NCI-H1930 (cell line): Measurements from ENCODE around the gene EPN2.

Source experiments
- DNase-seq, 2 experiments: peaks; one replicate each; lab custom pipeline; 2025; lab: John Stamatoyannopoulos, UW

Gene EPN2

DNA sequence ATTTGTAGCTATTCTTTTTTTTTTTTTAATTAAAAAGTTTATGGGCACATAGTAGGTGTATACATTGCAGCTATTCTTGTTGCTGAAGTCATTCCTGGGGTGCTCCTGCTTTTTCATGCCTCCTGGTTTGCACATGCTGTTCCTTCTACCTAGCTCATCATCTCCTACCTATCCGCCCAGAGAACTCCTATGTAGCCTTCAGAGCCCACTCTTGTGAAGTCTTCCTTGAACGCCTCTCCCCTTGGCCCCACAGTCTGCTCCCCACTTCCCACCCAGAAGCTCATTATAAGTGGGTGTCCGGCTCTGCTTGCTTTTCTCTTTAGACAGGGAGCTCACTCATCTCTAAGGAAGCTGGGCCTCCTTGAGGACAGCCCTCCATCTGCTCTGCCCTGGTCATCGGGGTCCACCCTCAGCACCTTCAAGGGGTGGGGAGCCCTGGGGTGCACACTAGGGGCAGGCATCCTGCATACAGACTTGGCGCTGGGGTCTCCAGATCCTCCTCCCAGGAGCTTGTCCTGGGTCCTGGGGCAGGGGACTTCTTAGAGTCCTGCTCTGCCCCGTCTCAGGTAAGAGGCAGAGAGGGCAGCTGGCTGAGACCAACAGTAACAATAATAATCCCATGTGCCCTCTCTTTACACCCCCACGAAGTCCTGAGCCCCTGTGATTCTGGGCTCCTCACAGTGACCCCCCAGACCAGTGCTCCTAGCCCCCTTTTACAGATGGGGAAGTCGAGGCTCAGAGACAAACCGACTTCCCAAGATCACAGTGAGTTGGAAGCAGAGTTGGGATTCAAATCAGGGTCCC is 128.9 kb downstream of the EPN2 start:
- DNase-seq: no peak

DNA sequence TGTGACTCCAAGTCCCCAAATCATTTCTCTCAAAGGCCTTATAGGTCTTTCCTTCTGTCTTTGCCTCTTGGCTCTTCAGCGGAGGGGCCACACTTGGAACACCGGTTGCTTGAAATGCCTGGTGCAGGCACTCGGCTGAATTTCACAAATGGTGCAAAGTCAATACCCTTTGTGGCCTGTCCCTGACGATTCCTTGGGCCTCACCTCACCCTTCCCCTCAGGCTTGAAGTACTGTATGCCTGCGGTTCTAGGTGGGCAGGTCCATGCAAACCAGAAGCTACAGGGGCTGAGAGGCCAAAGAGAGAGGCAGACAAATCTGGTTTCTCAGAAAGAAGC is 129.4 kb downstream of the EPN2 start:
- no peak for DNase-seq

DNA sequence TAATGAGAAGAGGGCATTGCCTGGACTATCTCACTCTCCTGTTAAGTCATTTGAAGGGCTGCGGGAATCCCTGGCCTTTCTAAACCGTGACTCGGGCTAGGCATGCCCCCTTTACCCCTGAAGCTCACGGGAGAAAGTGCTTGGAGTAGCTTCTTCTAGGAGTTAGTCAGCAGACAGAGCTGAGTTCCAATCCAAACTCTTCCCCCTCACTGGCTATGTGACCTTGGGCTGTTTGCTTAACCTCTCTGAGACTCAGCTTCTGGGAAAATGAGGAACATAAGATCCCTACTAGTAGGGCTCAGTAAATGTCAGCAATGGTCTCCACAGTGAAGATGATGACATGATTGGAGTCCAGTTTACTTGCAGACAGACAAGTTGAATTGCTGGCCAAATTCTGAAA is 131.1 kb downstream of the EPN2 start:
- no peak for DNase-seq

DNA sequence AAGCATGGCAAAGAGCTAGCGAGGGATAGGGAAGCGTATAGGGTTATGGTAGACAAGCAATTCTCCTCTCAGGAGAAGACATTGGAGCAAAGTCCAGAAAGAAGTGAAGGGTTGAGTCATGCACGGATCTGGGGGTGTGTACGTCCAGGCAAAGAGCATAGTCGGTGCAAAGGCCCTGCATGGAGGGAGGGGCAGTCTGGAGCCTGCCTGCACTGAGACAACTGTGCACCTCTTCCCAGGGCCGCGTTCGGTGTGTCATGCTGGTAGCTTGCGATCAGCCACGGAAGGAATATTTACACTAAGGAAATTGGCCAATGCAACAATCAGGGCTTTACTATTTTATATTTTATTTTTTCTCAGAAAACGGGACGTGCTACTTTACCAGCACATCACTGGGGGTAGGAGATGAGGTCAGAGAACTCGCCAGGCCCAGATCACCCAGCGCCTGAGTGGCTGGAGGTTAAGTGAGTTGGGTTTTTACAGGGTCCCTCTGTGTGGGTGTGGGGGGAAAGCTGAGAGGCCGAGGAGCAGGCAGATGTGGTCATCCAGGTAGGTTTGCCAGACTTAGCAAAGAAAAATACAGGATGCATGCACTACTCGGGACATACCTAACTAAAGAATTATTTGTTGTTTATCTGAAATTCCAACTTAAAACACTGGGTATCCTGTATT is 132.1 kb downstream of the EPN2 start:
- DNase-seq: no peak

DNA sequence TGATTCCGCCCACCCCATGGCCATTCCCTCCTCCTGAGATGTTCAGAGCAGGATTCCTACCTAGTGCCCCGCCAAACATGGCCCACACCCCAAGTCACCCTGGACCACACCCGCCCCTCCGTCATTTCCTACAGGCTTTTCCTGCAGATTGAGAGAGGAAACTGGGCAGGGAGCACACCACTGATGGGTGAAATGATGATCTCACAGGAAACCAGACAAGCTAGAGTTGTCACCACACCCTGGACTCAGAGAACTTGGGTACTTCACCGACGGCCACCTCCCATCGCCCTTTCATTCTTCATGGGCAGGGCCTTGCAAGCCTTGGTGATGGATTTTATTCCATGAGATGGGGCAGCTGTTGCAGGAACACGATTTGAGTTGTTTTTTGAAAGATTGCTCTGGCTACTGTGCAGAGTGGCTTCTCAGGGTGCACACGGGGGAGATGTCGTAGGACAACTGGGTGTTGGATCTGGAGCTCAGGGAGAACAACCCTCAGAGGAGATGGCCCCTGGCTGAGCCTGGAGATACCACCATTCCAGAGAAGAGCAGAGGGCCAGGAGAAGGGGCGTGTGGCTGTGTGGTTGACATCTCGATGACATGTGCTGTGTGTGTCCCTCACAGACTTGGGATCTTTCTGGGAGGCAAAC is 132.8 kb downstream of the EPN2 start:
- DNase-seq: no peak

DNA sequence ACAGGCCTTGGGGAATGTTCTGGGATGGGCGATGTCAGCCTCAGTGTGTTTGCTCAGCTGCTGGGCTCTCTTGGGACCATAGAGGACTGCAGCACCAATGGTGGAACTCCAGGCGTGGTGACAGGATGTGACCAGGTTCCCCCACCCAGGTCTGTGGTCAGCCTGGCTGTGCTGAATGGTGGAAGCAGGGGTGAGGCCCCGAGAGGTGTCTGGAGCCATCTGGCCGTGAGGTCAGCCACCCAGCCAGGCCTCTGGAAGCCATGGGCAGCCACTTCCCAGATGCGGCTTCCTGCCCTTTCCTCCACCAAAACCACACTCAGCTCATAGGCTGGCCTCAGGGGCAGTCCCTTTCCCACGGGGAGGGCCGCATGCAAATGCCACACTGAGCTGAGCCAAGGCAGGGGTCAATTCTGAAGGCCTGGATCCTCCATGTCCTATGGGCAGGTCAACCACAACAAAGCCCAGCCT is 133.4 kb downstream of the EPN2 start:
- no peak for DNase-seq

DNA sequence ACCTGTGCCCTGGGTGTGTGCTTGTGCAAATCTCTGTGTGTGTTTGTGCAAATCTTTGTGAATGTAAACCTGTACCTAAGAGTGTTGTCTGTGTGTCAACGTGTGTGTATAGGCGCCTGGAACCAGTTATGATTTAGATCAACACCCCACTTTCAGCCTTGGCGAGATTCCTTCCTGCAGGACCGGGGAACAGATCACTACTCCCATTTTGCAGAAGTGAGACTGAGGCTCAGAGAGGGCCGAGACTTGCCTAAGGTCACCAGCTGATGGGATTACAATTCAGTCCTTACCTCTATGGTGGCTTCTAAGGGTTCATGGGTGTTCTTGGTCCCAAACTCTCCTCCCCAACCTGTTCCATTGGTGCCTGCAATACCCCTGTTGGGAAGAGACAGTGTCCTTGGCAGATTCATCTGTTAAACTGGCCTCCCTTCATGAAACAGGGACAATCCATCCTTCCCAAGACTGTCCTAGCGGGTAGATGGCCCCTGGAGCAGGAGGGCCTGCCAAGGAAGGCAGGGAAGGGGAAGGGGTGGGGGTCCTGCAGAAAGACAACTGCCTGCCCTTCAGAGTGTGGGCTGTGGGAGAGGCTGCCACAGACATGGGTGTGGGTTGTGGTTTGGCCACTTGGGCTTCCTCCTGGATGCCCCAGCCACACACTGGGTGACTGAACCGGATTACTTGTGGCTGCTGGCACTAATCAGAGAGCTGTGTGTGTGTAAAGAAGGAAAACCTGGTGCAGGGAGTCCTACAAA is 134.3 kb downstream of the EPN2 start:
- no peak for DNase-seq

DNA sequence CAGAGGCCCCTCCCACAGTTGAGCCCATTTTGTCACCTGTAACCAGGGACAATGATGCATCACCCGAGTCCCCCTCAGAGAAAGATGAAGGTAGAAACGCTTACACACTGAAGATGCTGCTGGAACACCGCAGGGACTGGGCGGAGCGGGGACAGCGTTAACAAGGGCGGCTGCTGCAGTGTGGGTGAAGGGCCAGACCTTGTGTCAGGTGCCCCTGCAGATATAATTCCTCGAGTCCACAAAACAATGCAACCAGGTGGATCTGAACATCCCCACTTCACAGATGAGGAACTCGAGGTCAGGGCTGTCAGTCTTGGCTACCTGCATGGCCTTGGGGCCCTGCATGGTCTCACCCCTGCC is 134.8 kb downstream of the EPN2 start:
- no peak for DNase-seq

DNA sequence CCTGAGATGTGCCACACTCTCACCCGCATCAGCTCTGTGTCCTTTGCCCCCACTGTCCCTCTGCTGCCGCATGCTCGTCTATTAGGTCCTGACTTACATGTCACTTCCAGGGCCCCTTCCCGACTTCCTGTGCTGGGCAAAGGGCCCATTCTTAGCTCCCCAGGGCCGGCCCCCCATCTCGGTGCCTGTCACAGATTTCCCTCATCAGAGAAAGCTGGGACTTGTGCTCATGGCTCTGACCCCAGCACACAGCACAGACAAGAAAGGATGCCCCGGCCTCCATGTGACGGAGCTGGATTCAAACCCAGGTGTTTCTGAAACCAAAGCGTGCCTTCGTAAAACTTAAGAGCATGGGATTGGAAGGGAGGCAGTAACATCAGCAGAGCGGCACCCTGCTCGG is 135.3 kb downstream of the EPN2 start:
- DNase-seq: no peak

DNA sequence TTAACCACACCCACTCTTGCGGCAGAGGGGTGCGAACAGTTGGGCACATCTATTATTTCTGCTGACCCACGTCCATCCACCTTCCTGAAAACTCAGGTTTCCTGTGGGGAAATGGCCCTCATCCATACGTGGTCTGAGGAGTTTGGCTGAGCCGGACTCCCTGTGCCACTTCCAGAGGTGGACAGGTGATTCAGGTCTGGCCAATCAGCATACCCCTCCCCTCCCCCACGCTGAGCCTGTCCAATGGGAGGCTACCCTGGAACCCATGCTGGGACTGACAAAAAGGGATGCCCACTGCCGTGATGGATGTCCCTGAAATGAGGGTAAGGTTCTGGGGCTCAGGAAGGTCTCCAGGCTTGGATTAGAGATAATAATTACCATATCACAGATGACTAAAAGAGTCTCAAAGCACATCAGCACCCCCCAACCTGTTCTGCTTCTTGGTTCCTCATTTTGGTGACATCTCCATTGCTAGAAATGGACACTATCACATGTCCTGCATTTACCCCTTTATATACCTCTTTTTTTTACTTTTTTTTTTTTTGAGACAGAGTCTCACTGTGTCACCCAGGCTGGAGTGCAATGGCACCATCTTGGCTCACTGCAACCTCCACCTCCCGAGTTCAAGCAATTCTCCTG is 135.8 kb downstream of the EPN2 start:
- DNase-seq: no peak

DNA sequence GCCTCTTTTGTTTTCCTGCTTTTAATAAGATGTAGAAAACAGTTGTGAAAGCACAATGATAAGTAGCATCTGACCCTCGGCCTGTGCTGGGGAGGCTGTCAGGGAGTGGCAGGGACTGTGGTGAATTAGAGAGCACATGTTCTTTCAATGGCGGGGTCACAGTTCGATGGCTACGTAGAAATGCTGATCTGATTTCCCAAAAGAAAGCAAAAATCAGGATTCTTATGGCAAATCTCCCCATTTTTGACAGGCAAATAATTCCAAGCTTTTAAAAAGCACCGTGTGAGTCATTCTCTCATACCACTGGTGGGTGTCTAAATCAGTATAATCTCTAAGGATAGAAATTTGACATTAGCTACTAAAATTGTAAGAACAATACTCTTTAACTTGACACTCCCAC is 137.0 kb downstream of the EPN2 start:
- no peak for DNase-seq

DNA sequence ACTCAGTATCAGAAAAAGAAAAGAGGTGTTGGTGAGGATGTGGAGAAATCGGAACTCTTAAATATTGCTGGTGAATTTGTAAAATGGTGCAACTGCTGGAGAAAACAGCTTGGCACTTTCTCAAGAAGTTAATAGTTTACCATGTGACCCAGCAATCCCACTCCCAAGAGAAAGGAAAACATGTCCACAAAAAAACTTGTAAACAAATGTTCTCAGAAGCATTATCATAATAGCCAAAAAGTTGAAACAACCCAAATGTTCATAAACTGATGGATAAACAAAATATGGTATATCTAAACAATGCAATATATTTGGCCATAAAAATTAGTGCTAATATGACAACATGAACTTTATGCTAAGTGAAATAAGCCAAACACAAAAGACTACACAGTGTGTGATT is 138.6 kb downstream of the EPN2 start:
- DNase-seq: no peak

DNA sequence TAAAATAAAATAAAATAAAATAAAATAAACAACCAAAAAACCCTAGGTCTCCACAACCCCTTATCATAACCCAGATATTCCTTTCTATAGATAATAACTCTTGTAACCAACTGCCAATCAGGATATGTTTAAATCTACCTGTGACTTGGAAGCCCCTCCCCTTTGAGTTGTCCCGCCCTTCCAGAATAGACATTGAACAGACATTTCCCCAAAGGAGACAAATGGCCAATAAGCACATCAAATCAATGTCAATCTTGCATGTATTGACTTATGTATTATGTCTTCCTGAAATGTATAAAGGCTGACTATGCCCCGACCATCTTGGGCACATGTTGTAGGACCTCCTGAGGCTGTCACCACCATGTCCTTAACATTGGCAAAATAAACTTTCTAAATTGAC is 139.6 kb downstream of the EPN2 start:
- DNase-seq: no peak

DNA sequence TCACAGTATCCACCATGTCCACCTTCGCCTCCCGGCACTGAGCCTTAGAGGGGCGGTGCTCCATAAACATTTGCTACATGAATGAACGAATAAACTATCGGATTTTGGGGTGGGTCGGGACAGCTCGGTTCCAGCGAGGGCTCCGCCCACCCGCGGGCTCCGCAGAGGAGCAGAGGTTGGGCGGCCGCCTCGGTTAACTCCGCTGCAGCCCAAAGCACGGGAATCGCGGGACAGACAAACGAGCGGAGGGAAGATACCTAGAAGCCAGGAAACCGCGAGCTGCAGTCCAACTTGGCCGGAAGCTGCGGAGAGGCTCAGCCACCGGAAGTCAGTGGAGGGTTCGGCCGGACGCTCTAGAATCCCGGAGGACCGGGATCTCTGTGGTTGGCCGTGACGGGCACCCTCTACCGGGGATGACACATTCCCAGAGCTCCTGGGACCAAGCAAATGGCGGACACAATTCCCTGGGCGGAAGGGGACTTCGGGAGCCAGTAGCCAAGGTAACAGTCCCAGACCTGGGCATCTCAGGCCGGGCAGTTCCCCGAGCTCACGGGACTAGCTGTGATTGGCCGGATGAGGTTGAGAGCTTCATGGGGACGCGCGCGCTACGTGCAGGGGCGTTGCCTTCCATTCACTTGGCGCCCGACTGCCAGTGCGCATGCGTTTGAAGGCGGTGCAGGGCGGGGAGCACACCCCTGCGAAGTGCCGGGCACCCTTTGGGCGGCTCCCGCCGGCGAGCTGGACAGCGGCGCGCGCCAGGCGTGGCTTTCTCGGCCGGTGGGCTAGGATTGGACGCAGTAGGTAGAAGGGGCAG is 140.6 kb downstream of the EPN2 start:
- peak; percentile 96 to 98 for DNase-seq

DNA sequence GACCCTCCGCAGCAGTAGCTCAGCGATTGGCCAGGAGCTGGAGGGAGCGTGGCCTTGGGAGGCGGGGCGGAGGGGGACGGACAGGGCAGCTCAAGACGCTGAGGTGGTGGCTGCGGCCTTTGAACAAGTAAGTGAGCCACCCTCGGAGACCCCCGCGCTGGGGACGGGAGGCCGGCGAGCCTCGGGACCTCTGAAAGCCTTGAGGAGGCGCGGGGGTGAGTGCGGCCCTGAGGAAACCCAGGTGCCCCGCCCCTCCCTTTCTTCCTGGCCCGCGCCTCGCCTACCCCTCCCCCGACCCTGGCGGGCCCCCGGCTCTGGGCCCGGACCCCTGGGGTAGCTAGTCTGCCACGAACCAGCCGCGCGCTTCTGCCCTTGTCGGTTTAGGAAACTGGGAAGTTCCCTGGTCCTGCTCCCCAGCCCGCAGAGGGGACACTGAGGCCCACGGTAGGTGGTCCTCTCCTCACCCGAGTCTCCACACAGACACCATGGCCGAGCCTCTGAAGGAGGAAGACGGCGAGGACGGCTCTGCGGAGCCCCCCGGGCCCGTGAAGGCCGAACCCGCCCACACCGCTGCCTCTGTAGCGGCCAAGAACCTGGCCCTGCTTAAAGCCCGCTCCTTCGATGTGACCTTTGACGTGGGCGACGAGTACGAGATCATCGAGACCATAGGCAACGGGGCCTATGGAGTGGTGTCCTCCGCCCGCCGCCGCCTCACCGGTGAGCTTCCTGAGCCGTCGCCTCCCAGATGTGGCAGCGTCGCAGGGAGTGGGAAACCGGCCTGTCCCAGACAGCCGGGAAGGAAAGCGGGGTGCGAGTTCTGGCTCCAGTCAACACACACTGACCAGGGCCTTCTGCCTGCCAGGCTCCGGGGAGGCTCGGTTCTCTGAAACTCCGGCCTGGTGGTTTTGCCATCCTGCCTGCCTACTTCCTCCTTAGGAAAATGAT is 141.5 kb downstream of the EPN2 start, which contains the start of gene MAPK7:
TSS of gene MAPK7 (plus strand) at position 83 of the 945 bp plus-strand sequence. CDS start at position 486, 403 bp downstream.
- no peak for DNase-seq

DNA sequence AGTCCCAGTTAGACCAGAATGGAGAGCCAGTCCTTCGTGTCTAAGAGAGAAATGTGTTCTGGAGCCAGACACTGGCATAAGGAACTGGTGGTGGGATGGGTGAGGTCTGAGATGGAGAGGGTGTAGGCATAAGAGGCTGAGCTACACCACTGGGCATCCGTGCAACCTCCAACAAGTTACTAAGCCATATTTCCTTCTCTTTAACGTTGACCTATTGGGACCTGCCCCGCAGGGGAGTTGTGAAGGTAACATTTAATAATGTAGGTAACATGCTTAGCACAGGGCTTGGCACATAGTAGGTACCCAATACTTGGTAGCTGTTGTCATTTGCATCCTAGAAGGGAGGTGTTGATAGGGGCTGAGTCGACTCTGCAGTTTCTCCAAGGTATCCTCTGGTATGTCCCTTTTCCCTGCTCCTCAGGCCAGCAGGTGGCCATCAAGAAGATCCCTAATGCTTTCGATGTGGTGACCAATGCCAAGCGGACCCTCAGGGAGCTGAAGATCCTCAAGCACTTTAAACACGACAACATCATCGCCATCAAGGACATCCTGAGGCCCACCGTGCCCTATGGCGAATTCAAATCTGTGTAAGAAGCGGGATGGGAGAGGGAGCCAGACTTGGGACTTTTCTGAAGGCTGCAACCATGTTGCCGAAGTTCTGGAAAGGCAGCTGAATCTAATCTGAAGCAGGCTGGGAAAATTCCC is 142.3 kb downstream of the EPN2 start:
- no peak for DNase-seq

DNA sequence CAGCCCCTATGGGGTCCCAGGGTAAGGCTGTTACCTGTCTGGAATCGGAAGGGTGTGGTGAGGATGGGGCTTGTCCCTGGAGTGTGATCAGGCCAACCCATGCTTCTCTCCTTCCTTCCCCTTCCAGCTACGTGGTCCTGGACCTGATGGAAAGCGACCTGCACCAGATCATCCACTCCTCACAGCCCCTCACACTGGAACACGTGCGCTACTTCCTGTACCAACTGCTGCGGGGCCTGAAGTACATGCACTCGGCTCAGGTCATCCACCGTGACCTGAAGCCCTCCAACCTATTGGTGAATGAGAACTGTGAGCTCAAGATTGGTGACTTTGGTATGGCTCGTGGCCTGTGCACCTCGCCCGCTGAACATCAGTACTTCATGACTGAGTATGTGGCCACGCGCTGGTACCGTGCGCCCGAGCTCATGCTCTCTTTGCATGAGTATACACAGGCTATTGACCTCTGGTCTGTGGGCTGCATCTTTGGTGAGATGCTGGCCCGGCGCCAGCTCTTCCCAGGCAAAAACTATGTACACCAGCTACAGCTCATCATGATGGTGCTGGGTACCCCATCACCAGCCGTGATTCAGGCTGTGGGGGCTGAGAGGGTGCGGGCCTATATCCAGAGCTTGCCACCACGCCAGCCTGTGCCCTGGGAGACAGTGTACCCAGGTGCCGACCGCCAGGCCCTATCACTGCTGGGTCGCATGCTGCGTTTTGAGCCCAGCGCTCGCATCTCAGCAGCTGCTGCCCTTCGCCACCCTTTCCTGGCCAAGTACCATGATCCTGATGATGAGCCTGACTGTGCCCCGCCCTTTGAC is 143.5 kb downstream of the EPN2 start:
- DNase-seq: no peak

DNA sequence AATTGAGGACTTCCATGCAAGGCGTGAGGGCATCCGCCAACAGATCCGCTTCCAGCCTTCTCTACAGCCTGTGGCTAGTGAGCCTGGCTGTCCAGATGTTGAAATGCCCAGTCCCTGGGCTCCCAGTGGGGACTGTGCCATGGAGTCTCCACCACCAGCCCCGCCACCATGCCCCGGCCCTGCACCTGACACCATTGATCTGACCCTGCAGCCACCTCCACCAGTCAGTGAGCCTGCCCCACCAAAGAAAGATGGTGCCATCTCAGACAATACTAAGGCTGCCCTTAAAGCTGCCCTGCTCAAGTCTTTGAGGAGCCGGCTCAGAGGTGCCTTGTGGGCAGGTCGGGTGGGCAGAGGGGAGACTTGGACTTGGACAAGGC is 144.2 kb downstream of the EPN2 start:
- no peak for DNase-seq
